ENCODE measurements around the gene PRM3.

The PRM3 gene

DNA sequence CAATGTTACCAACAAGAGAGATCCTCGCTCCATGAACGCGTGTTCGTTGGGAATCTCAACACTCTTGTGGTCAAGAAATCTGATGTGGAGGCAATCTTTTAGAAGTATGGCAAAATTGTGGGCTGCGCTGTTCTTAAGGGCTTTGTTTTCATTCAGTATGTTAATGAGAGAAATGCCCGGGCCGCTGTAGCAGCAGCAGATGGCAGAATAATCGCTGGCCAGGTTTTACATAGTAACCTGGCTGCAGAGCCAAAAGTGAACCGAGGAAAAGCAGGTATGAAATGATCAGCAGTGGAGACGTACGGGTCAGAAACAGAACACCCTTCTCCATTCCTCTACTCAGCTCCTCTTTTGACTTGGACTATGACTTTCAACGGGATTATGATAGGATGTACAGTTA lies 30.8 kb downstream of the PRM3 start:
- DNase-seq = no peak

DNA sequence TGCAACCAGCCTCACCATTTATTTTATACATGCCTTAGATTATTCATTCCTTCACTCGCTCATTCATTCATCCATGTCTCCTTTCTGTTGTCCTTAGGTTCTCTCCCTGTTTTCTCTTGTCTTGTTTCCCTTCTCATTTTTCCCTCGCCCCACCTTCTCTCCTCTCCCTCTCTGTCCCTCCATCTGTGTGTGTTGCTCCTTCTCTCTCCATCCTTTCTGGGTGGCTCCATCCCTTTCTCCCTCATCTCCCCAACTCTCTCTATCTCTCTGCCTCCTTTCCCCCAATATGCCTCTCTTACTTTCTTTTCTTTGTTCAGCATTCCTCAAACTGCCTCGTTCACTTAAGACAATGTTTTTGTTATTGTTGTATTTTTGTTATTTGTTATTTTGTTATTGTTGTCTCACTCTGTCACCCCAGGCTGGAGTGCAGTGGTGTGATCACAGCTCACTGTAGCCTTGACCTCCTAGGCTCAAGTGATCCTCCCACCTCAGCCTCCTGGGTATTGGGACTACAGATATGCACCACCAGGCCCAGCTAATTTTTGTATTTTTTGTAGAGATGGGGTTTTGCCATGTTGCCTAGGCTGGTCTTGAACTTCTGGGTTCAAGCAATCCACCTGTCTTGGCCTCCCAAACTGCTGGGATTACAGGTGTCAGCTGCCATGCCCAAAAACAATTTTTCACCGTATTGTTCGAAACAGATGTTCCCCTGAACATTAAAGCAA lies 31.8 kb downstream of the PRM3 start:
- DNase-seq = no peak

DNA sequence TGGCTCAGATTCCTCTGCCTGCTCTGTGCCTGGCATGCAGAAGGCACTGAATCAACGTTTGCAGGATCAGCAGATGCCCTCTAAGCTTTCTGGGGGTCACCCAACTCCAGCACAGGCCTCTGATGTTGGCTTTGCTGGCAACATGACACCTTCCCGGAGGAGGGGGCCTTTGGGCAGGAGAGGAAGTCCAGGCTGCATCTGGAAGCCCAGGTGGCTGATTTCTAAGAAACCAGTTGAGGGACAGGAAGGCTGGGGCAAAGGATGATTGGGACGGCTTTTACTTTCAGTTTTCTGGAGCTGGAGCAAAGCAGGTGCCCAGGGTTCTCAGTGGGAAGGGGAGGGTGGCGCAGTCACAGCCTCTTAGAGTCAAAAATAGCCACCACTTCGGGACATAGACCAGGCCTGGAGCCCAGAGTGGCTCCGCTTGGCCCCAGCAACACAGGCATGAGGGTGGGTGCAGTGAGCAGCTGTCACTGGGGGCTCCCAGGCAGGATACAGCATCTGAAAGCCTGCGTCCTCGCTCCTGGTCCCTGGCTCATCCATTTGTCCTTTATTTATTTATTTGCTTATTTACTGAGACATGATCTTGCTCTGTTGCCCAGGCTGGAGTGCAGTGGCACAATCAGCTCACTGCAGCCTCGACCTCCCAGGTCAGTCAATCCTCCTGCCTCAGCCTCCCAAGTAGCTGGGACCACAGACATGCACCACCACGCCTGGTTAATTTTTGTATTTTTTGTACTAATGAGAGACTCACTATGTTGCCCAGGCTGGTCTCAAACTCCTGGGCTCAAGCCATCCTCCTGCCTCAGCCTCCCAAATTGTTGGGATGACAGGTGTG lies 32.6 kb downstream of the PRM3 start:
- peak; percentile 78 for DNase-seq

DNA sequence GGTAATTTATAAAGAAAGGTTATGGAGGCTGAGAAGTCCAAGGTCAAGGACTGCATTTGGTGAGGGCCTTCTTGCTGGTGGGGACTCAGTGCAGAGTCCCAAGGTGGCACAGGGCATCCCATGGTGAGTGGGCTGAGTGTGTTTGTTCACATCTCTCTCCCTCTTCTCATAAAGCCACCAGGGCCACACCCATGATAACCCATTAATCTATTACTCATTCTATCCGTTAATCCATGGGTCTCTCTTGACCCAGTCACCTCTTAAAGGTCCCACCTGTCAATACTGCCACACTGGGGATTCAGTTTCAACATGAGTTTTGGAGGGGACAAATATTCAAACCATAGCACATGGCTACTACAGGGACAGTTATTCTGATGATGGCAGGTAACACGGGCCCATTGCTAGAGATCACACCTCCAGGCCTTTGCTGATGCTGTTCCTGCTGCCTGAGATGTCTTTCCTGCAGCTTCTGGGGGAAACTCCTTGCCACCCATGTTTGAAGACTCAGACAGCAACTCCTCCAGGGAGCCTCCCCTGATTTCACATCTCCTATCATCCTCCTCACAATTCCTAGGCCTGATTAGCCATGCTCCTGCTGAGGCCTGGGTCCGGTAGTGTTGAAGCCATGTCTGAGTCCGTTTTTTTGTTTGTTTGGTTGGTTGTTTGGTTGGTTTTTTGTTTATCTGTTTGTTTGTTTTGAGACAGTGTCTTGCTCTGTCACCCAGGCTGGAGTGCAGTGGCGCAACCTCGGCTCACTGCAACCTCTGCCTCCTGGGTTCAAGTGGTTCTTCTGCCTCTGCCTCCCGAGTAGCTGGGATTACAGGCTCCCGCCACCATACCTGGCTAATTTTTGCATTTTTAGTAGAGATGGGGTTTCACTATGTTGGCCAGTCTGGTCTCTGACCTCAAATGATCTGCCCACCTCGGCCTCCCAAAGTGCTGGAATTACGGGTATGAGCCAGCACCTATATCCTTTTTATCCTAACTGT lies 33.5 kb downstream of the PRM3 start:
- no peak for DNase-seq

DNA sequence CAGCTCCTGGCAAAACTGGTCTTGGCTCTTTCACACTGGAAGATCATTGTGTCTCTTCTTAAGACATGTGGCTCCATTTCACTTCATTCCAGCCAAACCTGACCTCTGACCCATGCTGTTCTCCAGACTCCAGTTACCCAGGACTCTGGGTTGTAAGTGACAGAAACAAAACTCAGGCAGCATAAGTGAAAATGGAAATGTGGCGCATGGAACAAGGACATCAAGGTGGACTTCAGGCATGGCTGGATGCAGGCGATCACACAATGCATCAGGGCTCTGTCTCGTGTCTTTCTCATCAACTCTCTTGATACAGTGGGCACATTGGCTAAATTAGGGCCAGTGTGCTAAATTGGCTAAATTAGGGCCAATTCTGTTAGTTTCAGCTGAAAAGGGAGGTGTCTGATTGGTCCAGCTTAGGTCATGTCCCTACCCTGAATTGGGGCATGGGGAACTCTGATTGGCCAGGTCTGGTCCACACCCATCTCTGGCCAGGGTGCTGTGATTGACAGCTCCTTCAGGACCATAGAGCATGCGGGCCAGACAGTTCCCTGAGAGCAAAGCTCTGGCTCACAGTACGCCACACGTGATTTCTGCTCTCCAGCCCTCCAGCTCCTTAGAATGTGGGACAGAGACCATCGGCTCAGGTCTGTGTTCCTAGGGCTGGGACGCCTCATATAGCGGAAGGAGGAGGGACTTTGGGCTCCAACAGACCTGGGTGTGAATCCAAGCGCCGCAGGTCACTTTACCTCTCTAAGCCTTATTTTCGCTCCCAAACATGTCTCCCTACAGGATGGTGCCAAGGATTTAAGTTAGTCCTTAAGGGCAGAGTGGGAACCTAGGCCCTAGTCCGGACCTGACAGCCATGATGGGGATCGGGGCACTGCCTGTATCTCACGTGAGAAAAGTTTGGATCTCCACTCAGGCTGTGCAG lies 34.9 kb downstream of the PRM3 start:
- DNase-seq = no peak

DNA sequence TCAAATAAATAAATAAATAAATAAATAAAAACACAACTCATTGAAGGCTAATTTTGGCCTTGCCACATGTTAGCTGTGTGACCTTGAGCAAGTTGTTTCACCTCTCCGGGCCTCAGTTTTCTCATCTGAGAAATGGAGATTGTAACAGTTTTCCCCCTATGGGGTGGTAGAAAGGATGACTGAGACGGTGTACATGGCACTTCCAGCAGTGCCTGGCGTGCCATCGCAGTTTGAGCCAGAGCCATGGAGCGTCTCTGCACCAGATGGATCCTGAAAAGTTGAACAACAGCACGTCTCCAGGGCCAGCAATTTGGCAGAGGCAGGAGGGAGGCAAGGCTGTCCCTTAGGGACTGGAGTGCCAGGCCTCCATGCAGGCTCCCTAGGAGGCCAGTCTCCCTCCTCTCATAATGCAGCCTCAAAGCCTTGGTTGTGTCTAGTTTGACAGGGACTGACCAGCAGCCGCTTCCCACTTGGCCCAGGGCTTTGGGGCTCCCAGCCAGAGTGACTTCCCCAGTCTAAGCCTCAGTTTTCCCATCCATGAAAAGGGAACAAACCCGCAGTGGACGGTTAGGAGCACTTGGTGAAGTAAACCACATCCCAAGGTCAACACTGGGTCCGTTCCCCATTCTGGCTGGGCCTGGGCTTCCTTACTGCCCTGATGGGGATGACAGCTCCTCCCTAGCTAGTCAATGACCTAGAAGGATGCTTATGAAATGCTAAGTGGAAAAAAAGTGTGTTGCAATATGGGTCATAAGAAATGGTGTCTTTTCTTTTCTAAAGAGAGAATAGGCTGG lies 36.8 kb downstream of the PRM3 start:
- DNase-seq = no peak

DNA sequence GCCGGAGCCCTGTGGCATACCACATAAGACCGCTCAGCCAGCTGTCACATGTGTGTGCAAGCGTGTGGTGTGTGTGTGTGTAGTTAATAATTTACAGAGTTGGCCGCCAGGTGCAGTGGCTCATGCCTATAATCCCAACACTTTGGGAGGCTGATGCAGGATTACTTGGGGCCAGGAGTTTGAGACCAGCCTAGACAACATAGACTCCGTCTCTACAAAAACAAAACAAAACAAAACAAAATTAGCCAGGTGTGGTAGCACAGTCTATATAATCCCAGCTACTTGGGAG lies 37.8 kb downstream of the PRM3 start:
- no peak for DNase-seq

DNA sequence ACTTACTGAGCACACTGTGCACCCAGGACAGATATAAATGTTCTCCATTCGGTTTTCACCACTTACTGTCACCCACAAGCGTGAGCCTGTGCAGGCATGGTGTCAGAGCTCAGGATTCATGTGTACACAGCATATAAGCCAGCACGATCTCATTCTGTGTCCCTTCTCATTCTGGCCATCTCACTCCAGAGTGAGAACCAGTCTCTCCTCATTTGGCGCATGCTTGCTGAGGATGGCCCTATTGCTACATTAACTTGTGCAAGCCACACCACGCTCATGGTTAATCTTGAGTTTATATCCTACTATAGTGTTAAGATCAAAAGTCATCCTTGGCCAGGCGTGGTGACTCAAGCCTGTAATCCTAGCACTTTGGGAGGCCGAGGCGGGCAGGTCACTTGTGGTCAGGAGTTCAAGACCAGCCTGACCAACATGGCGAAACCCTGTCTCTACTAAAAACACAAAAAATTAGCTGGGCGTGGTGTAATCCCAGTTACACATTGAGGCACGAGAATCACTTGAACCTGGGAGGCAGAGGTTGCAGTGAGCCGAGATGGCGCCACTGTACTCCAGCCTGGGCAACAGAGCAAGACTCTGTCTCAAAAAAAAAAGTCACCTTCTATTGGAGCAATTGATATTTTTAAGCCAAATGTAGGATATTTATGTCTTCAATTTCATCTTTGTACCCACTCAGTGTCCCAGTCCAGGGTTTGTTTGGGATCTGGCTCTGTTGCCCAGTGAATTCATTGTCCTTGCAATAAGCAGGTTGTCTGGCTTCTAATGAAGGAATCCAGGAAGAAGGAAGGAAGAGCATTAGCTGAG lies 38.3 kb downstream of the PRM3 start:
- DNase-seq = no peak

DNA sequence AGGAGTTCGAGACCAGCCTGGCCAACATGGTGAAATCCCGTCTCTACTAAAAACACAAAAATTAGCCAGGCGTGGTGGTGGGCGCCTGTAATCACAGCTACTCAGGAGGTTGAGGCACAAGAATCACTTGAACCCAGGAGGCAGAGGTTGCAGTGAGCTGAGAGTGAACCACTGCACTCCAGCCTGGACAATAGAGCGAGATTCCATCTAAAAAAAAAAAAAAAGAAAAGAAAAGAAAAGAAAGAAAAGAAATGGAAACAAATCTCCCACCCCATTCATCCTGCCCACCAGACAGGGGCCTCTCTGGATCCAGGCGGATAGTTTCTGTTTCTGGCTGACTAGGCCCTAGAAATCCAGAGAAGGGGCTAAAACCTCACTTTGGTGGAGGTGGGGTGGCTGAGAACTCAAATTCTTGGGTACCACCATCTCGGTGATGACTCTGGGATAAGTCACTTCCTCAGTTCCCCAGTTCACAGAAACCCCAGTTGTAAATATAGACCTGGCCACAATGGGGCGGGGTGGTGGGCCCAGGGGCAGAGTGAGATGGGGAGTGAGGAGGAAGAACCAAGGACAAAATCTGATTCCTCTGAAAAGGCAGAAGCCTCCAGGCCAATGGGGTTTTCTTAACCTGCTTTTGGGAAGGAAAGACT lies 39.6 kb downstream of the PRM3 start:
- DNase-seq = no peak

DNA sequence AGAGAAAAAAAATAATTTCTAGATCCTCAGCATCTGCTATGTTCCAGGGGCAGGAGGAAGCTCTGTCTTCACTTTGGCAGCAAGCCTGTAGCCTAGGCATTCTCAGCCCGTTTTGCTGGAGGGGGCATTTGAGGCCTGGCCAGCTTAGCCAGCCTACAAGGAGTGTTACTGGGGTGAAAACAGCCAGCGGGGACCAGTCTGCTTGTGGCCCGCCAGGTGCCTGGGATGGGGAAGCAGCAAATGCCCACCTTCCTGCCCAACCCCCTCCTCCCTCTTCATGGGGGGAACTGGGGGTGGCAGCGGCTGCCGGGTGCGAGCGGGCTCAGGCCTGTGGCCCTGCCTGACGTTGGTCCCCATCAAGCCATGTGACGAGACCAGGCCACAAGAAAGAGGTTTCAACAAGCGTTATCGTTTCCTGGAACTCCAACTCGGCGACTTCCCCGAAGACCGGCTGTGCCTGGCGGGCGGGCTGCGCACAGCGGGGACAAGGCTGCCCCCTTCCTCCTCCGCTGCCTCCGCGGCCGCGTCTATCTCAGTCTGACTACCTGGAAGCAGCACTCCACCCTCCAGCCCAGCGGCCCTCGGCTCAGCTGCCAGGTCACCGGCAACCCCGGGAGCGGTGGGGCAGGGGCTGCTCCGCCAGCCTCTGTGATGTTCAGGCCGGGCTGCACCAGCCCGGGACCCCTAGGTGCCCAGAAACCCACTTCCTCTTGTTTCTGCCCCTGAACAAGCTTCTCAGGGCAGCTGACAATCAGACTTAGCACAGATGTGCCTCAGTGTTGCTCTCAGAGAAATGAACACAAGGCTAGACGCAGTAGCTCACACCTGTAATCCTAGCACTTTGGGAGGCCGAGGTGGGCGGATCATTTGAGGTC lies 40.3 kb downstream of the PRM3 start:
- DNase-seq = peak; percentile 49

DNA sequence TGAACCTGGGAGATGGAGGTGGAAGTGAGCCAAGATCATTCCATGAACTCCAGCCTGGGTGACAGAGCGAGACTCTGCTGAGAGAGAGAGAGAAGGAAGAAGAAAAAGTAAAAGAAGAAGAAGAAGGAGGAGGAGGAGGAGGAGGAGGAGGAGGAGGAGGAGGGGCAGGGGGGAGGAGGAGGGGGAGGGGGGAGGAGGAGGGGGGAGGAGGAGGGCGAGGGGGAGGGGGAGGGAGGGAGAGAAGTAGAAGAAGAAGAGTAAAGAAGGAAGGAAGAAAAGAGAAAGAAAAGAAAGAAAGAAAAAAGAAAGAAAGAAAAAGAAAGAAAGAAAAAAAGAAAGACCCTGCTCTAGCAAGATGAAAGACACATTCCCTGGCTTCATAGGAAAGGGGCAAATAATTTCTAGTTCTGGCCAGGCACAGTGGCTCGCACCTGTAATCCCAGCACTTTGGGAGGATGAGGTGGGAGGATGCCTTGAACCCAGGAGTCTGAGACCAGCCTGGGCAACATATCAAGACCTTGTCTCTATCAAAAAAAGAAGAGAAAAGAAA lies 41.1 kb downstream of the PRM3 start:
- no peak for DNase-seq

DNA sequence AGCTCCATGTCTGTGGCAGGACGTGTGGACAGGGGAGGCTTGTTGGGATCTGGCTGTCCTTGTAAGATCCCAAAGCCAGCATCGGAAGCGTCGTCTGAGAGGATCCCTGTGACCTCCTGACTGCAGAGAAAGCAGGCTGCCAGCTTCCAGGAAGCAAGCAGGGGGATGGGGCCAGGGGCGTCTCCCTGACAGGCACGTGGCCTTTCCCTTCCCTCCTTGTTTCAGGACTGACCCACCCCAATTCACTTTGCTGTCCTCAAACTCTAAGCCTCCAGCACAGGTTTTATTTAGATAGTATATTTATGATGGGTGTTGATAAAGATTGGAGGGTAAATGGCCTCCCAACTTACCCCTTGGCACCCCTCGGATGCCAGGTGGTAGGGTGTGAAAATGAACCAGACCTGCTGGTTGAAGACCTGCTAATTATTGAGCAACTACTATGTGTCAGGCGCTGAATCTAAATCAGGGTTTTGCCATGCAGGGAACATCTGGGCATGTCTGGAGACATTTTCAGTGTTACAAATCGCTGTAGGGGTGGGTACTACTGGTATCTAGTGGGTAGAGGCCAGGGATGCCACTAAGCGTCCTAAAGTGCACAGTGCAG lies 42.0 kb downstream of the PRM3 start:
- DNase-seq = no peak

DNA sequence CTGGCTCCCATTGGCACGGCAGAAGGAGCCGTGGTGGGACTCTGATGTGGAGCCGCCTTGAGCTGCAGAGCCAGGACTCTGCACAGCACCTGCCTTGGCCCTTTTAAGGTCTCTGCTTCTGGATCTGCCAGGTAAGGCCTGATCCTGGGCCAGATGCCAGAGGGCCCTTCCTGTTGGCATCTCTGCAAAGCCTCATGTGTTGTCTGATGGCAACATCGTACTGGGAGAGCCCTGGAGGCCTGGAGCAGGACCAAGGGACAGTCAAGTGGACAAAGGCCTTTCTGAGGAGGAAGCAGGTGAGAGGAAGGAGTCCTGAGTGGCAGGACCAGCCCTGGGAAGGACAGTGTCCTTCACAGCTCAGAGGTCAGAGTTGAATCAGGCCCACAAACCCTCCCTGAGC lies 43.5 kb downstream of the PRM3 start:
- peak; percentile 78 for DNase-seq

DNA sequence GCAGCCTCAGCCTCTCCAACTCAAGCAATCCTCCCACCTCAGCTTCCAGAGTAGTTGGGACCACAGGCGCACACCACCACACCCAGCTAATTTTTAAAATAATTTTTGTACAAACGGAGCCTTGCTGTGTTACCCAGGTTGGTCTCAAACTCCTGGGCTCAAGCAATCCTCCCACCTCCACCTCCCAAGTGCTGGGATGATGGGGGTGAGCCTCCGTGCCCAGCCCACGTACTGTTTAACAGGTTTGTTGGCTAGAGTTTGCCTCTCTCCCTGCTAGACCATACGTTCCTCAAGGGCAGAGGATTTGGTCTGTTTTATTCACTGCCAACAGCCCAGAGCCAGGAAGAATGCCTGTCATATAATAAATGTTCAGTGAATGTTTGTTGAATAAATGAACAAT lies 44.0 kb downstream of the PRM3 start:
- no peak for DNase-seq

DNA sequence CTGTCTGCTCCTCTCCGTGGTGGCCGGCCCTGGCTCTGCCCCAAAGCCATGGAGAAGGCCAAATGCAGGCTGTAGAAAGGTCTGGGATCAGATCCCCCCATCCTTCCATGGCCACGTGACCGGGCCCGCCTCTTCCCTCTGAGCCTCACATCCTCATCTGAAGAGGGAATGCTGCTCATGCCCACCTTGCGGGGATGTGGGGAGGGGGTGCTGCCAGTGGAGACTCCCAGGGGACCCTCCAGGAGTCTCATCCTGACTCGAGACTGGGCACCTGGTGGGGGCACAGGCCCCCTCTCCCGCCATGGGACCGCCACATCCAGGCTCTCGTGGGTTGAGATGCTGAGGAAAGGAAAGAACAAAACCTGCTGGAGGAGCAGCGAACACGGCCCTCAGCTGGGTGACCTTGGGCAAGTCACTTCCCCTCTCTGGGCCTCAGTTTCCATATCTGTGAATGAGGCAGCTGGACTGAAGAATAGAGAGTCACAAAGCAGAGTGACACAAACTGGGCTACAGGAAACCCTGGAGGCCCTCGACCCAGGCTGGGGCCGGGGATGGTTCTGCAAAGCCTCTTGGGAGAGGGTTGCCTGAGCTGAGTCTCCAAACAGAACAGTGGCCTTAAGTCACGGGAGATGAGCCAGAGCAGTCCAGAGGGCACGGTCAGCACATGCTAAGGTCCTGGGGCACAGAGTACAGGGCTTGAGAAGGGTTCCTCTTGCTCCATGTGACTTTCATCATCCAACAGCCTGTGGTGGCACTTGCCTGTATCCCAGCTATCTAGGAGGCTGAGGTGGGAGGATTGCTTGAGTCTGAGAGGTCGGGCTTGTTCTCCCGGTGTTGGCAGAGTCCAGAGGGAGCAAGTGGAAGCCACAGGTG lies 47.5 kb downstream of the PRM3 start:
- no peak for DNase-seq

DNA sequence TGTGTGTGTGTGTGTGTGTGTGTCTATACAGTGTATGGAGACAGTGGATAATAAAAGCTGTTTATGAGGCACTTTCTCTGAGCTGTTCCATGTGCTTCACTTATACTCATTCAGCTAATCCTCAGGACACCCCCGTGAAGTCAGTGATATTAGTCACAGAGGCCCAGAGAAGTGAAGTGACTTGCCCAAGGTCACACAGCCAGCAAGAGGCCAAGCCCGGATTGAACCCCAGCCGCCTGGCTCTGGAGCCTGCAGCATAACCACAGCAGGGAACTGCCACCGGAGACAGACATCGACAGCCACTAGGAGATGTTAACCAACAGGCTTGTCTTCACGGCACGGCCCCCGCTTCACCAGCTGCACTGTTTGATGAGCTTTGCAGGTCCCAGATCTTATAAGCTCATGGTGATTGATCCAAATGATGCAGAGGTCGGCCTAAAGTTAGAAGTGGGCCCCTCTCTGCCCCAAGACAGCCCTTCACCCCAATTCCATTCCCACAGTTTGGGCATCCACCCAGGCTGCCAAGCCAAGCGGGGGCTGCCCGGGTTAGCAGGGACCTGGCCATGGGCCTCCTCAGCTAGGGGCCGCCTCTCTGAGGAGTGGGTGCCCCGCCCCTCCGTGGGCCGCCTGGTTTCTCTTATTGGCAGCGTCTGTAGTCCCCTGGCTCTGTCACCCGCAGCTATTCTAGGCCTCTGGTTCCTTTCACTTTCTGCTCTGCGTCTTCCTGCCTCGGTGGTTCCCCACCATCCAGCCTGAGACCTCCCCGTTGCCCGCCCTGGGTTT lies 48.3 kb downstream of the PRM3 start:
- peak; percentile 61 for DNase-seq
